Type B pancreatic cell (in vitro differentiated cells): Measurements from ENCODE around the gene VENTX. TPM values are rescaled to one million over a fixed set of nuclear protein-coding genes. Genes with fewer than 3 reads are reported as not detected.

ENCODE experiments used
- DNase-seq: peaks from one replicate; pipeline ENCODE4 v3.0.0; 2021; ENCODE audit warnings: mixed read lengths; ENCODE audit not compliant: unreplicated experiment; ENCODE audit errors: extremely low spot score
- H3K27ac Mint-ChIP-seq: 2 replicates; pipeline ENCODE4 v1.8.0; 2021; ENCODE audit warnings: mild to moderate bottlenecking, mixed read lengths
- H3K27me3 Mint-ChIP-seq: 2 replicates; pipeline ENCODE4 v1.8.0; 2021; ENCODE audit warnings: mixed read lengths
- H3K36me3 Mint-ChIP-seq: 2 replicates; pipeline ENCODE4 v1.8.0; 2021; ENCODE audit warnings: mixed read lengths
- H3K4me1 Mint-ChIP-seq: one replicate; pipeline ENCODE4 v1.8.0; 2021; ENCODE audit warnings: mixed read lengths; ENCODE audit not compliant: unreplicated experiment
- H3K4me3 Mint-ChIP-seq: 2 replicates; pipeline ENCODE4 v1.8.0; 2021; ENCODE audit warnings: mild to moderate bottlenecking, mixed read lengths
- H3K9me3 Mint-ChIP-seq: 2 replicates; pipeline ENCODE4 v1.8.0; 2021; ENCODE audit warnings: mixed read lengths
- total RNA-seq: library from RNA; stranded (reverse); gene quantifications from 2 replicates; pipeline ENCODE4 v1.2.1, GENCODE V29; 2021; ENCODE audit warnings: low replicate concordance
- TF ChIP-seq, protein P1 (sequence below): fragments of 200-600 bp; sonication (generic); conservative IDR thresholded peaks from 2 replicates; pipeline ENCODE4 v1.5.0; 2021; ENCODE audit warnings: antibody characterized with exemption, mild to moderate bottlenecking

Gene VENTX
- total RNA-seq, 1 donor from 2014 or later = not detected

DNA sequence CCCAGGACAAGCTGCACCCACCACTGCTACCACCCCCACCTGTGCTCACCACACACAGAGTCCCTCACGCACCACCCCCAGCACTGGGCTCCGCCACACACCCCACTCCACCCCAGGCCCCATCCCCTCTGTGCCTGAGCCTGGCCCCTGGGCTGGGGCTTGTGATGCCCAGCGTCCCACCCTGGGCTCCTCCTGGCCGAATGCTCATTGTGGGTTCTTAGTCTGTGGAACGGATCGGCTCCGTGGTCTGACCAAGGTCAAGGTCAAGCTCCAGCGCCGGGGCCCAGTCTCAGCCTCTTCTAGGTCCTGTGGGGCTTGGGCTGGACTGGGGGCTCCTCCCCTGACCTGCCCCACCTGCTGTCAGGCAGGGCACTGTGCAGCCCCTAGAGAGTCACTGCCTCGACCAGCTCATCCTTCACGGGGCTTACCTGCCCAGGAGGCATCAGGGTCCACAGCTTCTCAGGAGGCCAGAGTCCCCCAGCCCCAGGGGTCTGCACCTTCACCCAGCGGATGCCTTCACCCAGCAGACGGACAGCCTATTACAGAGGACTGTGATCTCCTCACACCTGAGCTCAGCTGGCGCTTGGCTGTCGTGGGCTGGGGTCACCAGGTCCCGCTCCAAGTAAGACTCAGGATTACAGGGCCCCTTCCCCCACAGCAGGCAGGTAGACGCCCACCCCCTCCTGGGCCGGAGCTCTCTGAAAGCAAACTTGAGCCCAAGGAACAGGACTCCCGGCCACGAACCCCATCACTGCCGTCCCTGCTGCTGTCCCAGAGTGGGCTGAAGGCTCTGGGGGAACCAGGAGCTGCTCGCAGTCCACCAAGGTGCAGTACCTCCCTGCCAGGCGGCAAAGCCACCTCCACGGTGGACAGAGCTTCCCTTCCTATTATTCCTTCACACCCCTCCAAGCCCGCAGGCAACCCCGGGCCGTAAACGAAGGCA, 22.9 kb upstream of the VENTX start:
- no peak overlapping the region for H3K27ac Mint-ChIP-seq
- H3K4me1 Mint-ChIP-seq = no peaks in the 10 kb centered on the region
- no peaks in the 10 kb centered on the region for H3K9me3 Mint-ChIP-seq
- H3K27me3 Mint-ChIP-seq = peaks cover 17% of the 10 kb centered on the region
- no peak overlapping the region for H3K4me3 Mint-ChIP-seq
- TF ChIP-seq, protein P1, sequence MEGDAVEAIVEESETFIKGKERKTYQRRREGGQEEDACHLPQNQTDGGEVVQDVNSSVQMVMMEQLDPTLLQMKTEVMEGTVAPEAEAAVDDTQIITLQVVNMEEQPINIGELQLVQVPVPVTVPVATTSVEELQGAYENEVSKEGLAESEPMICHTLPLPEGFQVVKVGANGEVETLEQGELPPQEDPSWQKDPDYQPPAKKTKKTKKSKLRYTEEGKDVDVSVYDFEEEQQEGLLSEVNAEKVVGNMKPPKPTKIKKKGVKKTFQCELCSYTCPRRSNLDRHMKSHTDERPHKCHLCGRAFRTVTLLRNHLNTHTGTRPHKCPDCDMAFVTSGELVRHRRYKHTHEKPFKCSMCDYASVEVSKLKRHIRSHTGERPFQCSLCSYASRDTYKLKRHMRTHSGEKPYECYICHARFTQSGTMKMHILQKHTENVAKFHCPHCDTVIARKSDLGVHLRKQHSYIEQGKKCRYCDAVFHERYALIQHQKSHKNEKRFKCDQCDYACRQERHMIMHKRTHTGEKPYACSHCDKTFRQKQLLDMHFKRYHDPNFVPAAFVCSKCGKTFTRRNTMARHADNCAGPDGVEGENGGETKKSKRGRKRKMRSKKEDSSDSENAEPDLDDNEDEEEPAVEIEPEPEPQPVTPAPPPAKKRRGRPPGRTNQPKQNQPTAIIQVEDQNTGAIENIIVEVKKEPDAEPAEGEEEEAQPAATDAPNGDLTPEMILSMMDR = no peak
- no peaks in the 10 kb centered on the region for H3K36me3 Mint-ChIP-seq
- no peak for DNase-seq

DNA sequence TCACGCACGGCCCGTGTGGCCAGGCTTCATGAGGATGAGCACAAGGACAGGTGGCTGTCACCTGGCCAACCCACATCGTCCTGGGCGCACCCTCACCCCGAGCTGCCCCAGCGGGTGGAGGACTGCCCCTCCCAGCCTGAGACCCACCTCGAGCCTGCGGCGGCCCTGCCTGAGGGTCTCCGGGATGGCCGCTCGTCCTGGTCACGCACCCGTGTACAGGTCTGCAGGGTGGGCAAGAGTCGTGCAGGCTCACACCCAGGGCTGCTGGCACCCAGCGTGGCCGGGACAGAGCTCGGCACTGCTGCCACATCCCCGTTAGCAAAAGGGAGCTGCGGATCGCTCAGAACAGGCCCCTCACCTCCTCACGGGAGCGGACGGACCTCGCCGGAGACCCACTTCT, 22.1 kb upstream of the VENTX start:
- no peak for DNase-seq
- TF ChIP-seq, protein P1 = no peak
- Mint-ChIP-seq H3K9me3 (no peaks in the 10 kb centered on the region), H3K27me3 (peaks cover 18% of the 10 kb centered on the region), H3K4me3 (no peak overlapping the region), H3K4me1 (no peaks in the 10 kb centered on the region), H3K36me3 (no peaks in the 10 kb centered on the region), H3K27ac (no peak overlapping the region)

DNA sequence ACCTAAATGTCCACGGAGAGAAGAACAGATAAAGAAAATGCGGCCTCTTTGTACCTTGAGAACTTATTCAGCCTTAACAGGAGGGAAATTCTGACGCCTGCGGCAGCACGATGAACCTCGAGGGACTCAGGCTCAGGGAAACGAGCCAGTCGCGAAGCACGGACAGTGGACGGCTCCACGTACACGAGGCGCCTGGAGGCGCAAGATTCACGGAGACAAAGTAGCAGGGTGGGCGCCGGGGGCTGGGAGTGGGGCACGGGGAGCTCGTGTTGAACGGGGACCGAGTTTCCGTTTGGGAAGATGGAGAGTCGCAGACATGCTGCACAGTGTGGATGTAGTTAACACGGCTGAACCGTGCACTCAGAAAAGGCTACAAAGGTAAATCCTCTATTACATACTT, 20.9 kb upstream of the VENTX start:
- no peaks in the 10 kb centered on the region for H3K9me3 Mint-ChIP-seq
- peaks cover 29% of the 10 kb centered on the region for H3K27me3 Mint-ChIP-seq
- no peaks in the 10 kb centered on the region for H3K4me1 Mint-ChIP-seq
- no peak overlapping the region for H3K27ac Mint-ChIP-seq
- no peak overlapping the region for H3K4me3 Mint-ChIP-seq
- no peaks in the 10 kb centered on the region for H3K36me3 Mint-ChIP-seq
- TF ChIP-seq, protein P1 = no peak
- no peak for DNase-seq

- no peaks in the 10 kb centered on the region for H3K9me3 Mint-ChIP-seq
- TF ChIP-seq, protein P1 = no peak
- H3K4me3 Mint-ChIP-seq = no peak overlapping the region
- no peaks in the 10 kb centered on the region for H3K4me1 Mint-ChIP-seq
- DNase-seq = no peak
- peaks cover 30% of the 10 kb centered on the region for H3K27me3 Mint-ChIP-seq
- H3K36me3 Mint-ChIP-seq = no peaks in the 10 kb centered on the region
- no peak overlapping the region for H3K27ac Mint-ChIP-seq
Measured at GRCh38 chr10:133217800-133218589, 19.7 kb upstream of the VENTX start.

DNA sequence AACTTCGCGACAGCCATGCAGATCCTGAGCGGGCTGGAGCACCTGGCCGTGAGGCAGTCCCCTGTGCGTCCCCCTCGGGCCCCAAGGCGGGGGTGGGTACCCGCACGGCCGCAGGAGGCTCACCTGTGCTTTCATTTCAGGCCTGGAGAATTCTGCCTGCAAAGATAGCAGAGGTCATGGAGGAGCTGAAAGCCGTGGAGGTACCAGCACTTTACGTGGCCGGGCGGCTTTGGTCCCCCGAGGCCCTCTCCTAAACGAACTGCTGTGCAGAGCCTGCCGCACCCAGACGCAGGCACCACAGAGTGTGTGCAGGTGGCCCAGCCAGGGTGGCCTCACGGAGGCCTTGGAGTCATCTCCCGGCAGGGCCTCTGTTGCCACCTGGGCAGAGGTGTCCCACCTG, 18.8 kb upstream of the VENTX start:
- H3K27ac Mint-ChIP-seq = no peak overlapping the region
- no peaks in the 10 kb centered on the region for H3K9me3 Mint-ChIP-seq
- peaks cover 32% of the 10 kb centered on the region for H3K27me3 Mint-ChIP-seq
- H3K36me3 Mint-ChIP-seq = no peaks in the 10 kb centered on the region
- H3K4me3 Mint-ChIP-seq = no peak overlapping the region
- no peak for DNase-seq
- H3K4me1 Mint-ChIP-seq = no peaks in the 10 kb centered on the region
- TF ChIP-seq, protein P1 = no peak
